A204.1 (cell line): ENCODE data around the gene HDAC2.
"Not testable (repeated sequence)": the region's sequence is repeated elsewhere in the genome, so short reads cannot be mapped to it uniquely, and the experiment has no call there.

Source experiments
- FAIRE-seq: peaks from 2 replicates; lab custom pipeline; 2012; peaks lifted over from hg19 to GRCh38; lab: Jason Lieb, UNC

The HDAC2 gene

GRCh38 chr6:113971741-113972140 is 793 bp upstream of the HDAC2 start:
- FAIRE-seq = no peak

- no peak for FAIRE-seq
These were observed 802 bp downstream of the HDAC2 start for GRCh38 chr6:113969888-113970804.

- no peak for FAIRE-seq
These were observed 2.5 kb downstream of the HDAC2 start for GRCh38 chr6:113968472-113968871.

GRCh38 chr6:113967777-113968176 is 3.2 kb downstream of the HDAC2 start:
- no peak for FAIRE-seq

GRCh38 chr6:113960795-113961194 is 10.2 kb downstream of the HDAC2 start:
- FAIRE-seq = no peak

- FAIRE-seq = no peak
These were observed 11.7 kb downstream of the HDAC2 start for GRCh38 chr6:113959235-113959634.

- no peak for FAIRE-seq
These were observed 16.3 kb downstream of the HDAC2 start for GRCh38 chr6:113954653-113955052.

GRCh38 chr6:113953346-113953745 is 17.6 kb downstream of the HDAC2 start:
- FAIRE-seq = no peak

GRCh38 chr6:113949499-113949898 is 21.4 kb downstream of the HDAC2 start:
- FAIRE-seq = no peak

GRCh38 chr6:113944701-113945100 is 26.2 kb downstream of the HDAC2 start:
- FAIRE-seq = no peak

GRCh38 chr6:113939825-113940224 is 31.1 kb downstream of the HDAC2 start:
- no peak for FAIRE-seq

GRCh38 chr6:113936093-113936934 is 34.6 kb downstream of the HDAC2 start:
- peak; percentile 97 for FAIRE-seq

GRCh38 chr6:113934101-113934500 is 36.8 kb downstream of the HDAC2 start:
- no peak for FAIRE-seq

GRCh38 chr6:113931907-113932306 is 39.0 kb downstream of the HDAC2 start:
- FAIRE-seq = not testable (repeated sequence)

GRCh38 chr6:113930183-113930582 is 40.8 kb downstream of the HDAC2 start:
- FAIRE-seq = no peak

- no peak for FAIRE-seq
These were observed 43.9 kb downstream of the HDAC2 start for GRCh38 chr6:113927001-113927400.

- FAIRE-seq = no peak
These were observed 45.6 kb downstream of the HDAC2 start for GRCh38 chr6:113925378-113925777.

GRCh38 chr6:113924312-113924723 is 46.6 kb downstream of the HDAC2 start:
- FAIRE-seq = no peak

GRCh38 chr6:113923526-113923925 is 47.4 kb downstream of the HDAC2 start:
- FAIRE-seq = no peak

- no peak for FAIRE-seq
These were observed 49.5 kb downstream of the HDAC2 start for GRCh38 chr6:113921299-113921904.

- no peak for FAIRE-seq
These were observed 50.2 kb downstream of the HDAC2 start for GRCh38 chr6:113920663-113921267.

GRCh38 chr6:113910285-113910684 is 60.7 kb downstream of the HDAC2 start:
- FAIRE-seq = not testable (repeated sequence)
